Endothelial cell of coronary artery (primary cell): ENCODE measurements around the gene OR4F6. TPM values are rescaled to one million over a fixed set of nuclear protein-coding genes. Genes with fewer than 3 reads are reported as not detected.

Experiments
- total RNA-seq: library from RNA; depleted of rRNA; stranded (reverse); fragments of >200 nt; gene quantifications from 2 replicates; pipeline ENCODE4 v1.2.3, GENCODE V29; 2014

The OR4F6 gene, protein sequence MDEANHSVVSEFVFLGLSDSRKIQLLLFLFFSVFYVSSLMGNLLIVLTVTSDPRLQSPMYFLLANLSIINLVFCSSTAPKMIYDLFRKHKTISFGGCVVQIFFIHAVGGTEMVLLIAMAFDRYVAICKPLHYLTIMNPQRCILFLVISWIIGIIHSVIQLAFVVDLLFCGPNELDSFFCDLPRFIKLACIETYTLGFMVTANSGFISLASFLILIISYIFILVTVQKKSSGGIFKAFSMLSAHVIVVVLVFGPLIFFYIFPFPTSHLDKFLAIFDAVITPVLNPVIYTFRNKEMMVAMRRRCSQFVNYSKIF
- not detected in 2 replicates for total RNA-seq

DNA sequence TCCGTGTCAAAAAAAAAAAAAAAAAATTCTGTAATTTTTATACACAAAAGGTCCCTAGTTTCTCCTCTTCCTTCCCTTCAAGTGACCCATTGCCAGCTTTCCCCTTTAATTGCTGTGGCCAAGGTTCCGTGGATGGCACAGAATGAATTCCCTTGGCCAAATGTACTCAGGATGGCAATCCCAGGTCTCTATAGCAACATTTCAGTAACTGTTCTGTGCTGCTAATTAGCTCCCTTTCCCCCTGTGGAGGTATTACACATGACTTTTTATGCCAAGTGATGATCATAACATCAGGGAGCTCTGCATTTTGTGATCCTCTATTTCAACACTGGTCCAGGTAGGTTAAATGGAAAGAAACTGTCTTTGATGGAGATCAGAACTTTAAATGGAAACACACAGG, at the start of gene OR4F6:
TSS of gene OR4F6 (plus strand) at position 301 of the 400 bp plus-strand sequence. CDS start 2,211 bp downstream, outside the sequence.

DNA sequence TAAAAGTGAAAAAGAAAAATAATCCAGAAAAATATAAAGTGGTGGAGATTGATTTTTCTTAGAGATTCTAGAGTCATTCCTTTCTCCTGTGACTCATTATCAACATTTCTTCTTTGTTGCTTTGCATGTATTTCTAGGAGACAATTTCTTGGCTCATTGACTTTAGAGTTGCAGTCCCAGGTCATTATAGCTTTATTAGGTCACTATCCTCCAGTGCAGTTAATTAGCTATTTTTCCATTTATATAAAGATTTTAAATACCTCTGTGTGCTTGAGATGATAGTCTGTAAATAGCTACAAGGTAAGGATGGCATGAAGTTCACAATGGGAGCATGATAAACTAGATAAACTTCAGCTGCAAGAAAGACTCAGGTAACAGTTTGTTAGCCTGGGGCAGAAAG, 8.6 kb downstream of the OR4F6 start, which contains the start of gene OR4F15:
TSS of gene OR4F15 (plus strand) at position 301 of the 400 bp plus-strand sequence. CDS start 5,985 bp downstream, outside the sequence.

Other genes starting within 250 kb of the OR4F6 start
- 42.4 and 73.3 TPM in 2 replicates for gene TM2D3, start 151.1 kb upstream of the OR4F6 start, total RNA-seq
- 8.8 and 11.2 TPM in 2 replicates for gene TARS3, start 79.0 kb upstream of the OR4F6 start, total RNA-seq
- not detected in 2 replicates for gene OR4F15, start 8.7 kb downstream of the OR4F6 start, total RNA-seq